Coronary artery (tissue), 2 donors: ENCODE results near the gene CA5B.
"Not testable (repeated sequence)": the region's sequence is repeated elsewhere in the genome, so short reads cannot be mapped to it uniquely, and the experiment has no call there.

Source experiments
- DNase-seq: peaks from one replicate; pipeline ENCODE4 v3.0.0-alpha.2; 2017; ENCODE audit warnings: low spot score
- H3K27ac ChIP-seq, 2 donors: fragments of 200-600 bp; sonication (generic); one replicate each; pipeline ENCODE4 v1.5.1; 2016 to 2019
- H3K4me3 ChIP-seq: fragments of 200-600 bp; sonication (generic); 2 replicates; pipeline ENCODE4 v1.5.1; 2016; ENCODE audit warnings: mild to moderate bottlenecking, moderate library complexity
- CTCF ChIP-seq: fragments of 200-600 bp; sonication (generic); IDR thresholded peaks from one replicate; pipeline ENCODE4 v1.5.1; 2019; ENCODE audit warnings: antibody characterized with exemption

CA5B gene

GRCh38 chrX:15718283-15718970, 19.6 kb upstream of the CA5B start:
- H3K4me3 ChIP-seq = no peak overlapping the region
- no peak for TF ChIP-seq CTCF
- DNase-seq = no peak
- H3K27ac ChIP-seq = no peak overlapping the region

GRCh38 chrX:15719324-15719968, 18.6 kb upstream of the CA5B start:
- H3K27ac ChIP-seq = no peak overlapping the region
- no peak for TF ChIP-seq CTCF
- DNase-seq = no peak
- H3K4me3 ChIP-seq = no peak overlapping the region

- no peak for DNase-seq
- TF ChIP-seq CTCF = no peak
- H3K4me3 ChIP-seq = no peak overlapping the region
- no peak overlapping the region for H3K27ac ChIP-seq
Measured at GRCh38 chrX:15721911-15722310, 16.2 kb upstream of the CA5B start.

- Histone ChIP-seq H3K4me3 (no peak overlapping the region), H3K27ac (no peak overlapping the region)
- DNase-seq = no peak
- no peak for TF ChIP-seq CTCF
Measured at GRCh38 chrX:15723887-15724517, 14.1 kb upstream of the CA5B start.

- Histone ChIP-seq H3K4me3 (no peak overlapping the region), H3K27ac (no peak overlapping the region)
- DNase-seq = no peak
- TF ChIP-seq CTCF = no peak
Measured at GRCh38 chrX:15724911-15725310, 13.2 kb upstream of the CA5B start.

- H3K4me3 ChIP-seq, H3K27ac ChIP-seq, DNase-seq: not testable (repeated sequence)
Measured at GRCh38 chrX:15731368-15731767, 6.7 kb upstream of the CA5B start.

GRCh38 chrX:15737190-15737958, 696 bp upstream of the CA5B start:
- DNase-seq = no peak
- H3K27ac ChIP-seq = peak overlapping the region in 1 of 2 donors; percentile 29
- peak overlapping the region; percentile 71 for H3K4me3 ChIP-seq
- TF ChIP-seq CTCF = no peak
